ENCODE results near the gene ERVW-1. TPM values are rescaled to one million over a fixed set of nuclear protein-coding genes. Genes with fewer than 3 reads are reported as not detected.
"Not testable (repeated sequence)": the region's sequence is repeated elsewhere in the genome, so short reads cannot be mapped to it uniquely, and the experiment has no call there.

The ERVW-1 gene
- total and polyA plus RNA-seq, 3 experiments from 2014 or later = not detected

GRCh38 chr7:92483624-92484023 lies 5.9 kb upstream of the ERVW-1 start:
- DNase-seq; H3K4me3 ChIP-seq (ENCODE audit: low read length); H3K9me3 Mint-ChIP-seq; H3K27me3 Mint-ChIP-seq; H3K4me3 Mint-ChIP-seq; H3K36me3 ChIP-seq (ENCODE audit: insufficient read depth, low read length); H3K27me3 ChIP-seq (ENCODE audit: insufficient read depth, low read length, poor library complexity, severe bottlenecking); H3K27ac ChIP-seq (ENCODE audit: low read depth, low read length); POLR2A ChIA-PET; H3K4me1 ChIP-seq (ENCODE audit: insufficient read depth, low read length); H3K27ac Mint-ChIP-seq; H3K9me3 ChIP-seq (ENCODE audit: low read length); H3K4me1 Mint-ChIP-seq; CTCF ChIA-PET: not testable (repeated sequence)
- peaks cover 0 to 24% (median 10%) of the 10 kb centered on the region in 3 donors for H3K36me3 Mint-ChIP-seq

- peak overlapping the region in 1 of 8 donors; percentile 74 for H3K27ac Mint-ChIP-seq
- H3K27ac ChIP-seq (ENCODE audit: low read depth, low read length); H3K4me3 Mint-ChIP-seq; H3K27me3 Mint-ChIP-seq; DNase-seq; H3K27me3 ChIP-seq (ENCODE audit: insufficient read depth, low read length, poor library complexity, severe bottlenecking); H3K9me3 ChIP-seq (ENCODE audit: low read length); H3K4me3 ChIP-seq (ENCODE audit: low read length); H3K4me1 Mint-ChIP-seq; H3K36me3 Mint-ChIP-seq; H3K4me1 ChIP-seq (ENCODE audit: insufficient read depth, low read length); POLR2A ChIA-PET; H3K36me3 ChIP-seq (ENCODE audit: insufficient read depth, low read length); H3K9me3 Mint-ChIP-seq; CTCF ChIA-PET: not testable (repeated sequence)
Measured at GRCh38 chr7:92479146-92479545, 1.4 kb upstream of the ERVW-1 start.

- Histone ChIP-seq H3K27me3 (ENCODE audit: insufficient read depth, low read length, poor library complexity, severe bottlenecking) (no peaks in the 10 kb centered on the region), H3K9me3 (ENCODE audit: low read length) (no peaks in the 10 kb centered on the region), H3K4me1 (ENCODE audit: insufficient read depth, low read length) (no peaks in the 10 kb centered on the region), H3K36me3 (ENCODE audit: insufficient read depth, low read length) (no peaks in the 10 kb centered on the region), H3K27ac (ENCODE audit: low read depth, low read length) (no peak overlapping the region), H3K4me3 (ENCODE audit: low read length) (no peak overlapping the region)
- Mint-ChIP-seq H3K9me3 (no peaks in the 10 kb centered on the region), H3K36me3 (peaks cover 0 to 4% (median 0%) of the 10 kb centered on the region in 3 donors), H3K27me3 (no peaks in the 10 kb centered on the region), H3K27ac (peak overlapping the region in 1 of 8 donors; percentile 74), H3K4me1 (no peaks in the 10 kb centered on the region), H3K4me3 (no peak overlapping the region)
- ChIA-PET CTCF (no interaction called here), POLR2A (no interaction called here)
- no peak for DNase-seq
Measured at GRCh38 chr7:92478711-92479110, 965 bp upstream of the ERVW-1 start.

GRCh38 chr7:92478095-92478494 lies 349 bp upstream of the ERVW-1 start:
- no peaks in the 10 kb centered on the region for H3K27me3 ChIP-seq (ENCODE audit: insufficient read depth, low read length, poor library complexity, severe bottlenecking)
- no peak for DNase-seq
- ChIA-PET CTCF (no interaction called here), POLR2A (no interaction called here)
- H3K4me1 ChIP-seq (ENCODE audit: insufficient read depth, low read length) = no peaks in the 10 kb centered on the region
- H3K4me3 Mint-ChIP-seq = no peak overlapping the region
- H3K27ac ChIP-seq (ENCODE audit: low read depth, low read length) = no peak overlapping the region
- no peaks in the 10 kb centered on the region for H3K27me3 Mint-ChIP-seq
- no peak overlapping the region for H3K4me3 ChIP-seq (ENCODE audit: low read length)
- H3K36me3 ChIP-seq (ENCODE audit: insufficient read depth, low read length) = no peaks in the 10 kb centered on the region
- peaks cover 0 to 4% (median 0%) of the 10 kb centered on the region in 3 donors for H3K36me3 Mint-ChIP-seq
- H3K27ac Mint-ChIP-seq = peak overlapping the region in 2 of 8 donors; percentile 41 to 43
- H3K4me1 Mint-ChIP-seq = no peaks in the 10 kb centered on the region
- no peaks in the 10 kb centered on the region for H3K9me3 ChIP-seq (ENCODE audit: low read length)
- H3K9me3 Mint-ChIP-seq = no peaks in the 10 kb centered on the region

- DNase-seq; H3K27ac ChIP-seq (ENCODE audit: low read depth, low read length); H3K36me3 Mint-ChIP-seq; H3K4me1 Mint-ChIP-seq; H3K4me3 ChIP-seq (ENCODE audit: low read length); H3K9me3 Mint-ChIP-seq; H3K36me3 ChIP-seq (ENCODE audit: insufficient read depth, low read length); POLR2A ChIA-PET; H3K27me3 ChIP-seq (ENCODE audit: insufficient read depth, low read length, poor library complexity, severe bottlenecking); H3K4me1 ChIP-seq (ENCODE audit: insufficient read depth, low read length); H3K27me3 Mint-ChIP-seq; H3K9me3 ChIP-seq (ENCODE audit: low read length); H3K4me3 Mint-ChIP-seq: not testable (repeated sequence)
- peak overlapping the region in 1 of 8 donors; percentile 90 for H3K27ac Mint-ChIP-seq
- CTCF ChIA-PET = interaction anchor here (1.3 kb wide), 1 partner anchor 103 kb away, joined by 3 read pairs; no protein-coding TSS in a partner anchor
Measured at GRCh38 chr7:92475851-92476590, 1.7 kb downstream of the ERVW-1 start.

GRCh38 chr7:92475261-92475770 lies 2.4 kb downstream of the ERVW-1 start:
- H3K27me3 ChIP-seq (ENCODE audit: insufficient read depth, low read length, poor library complexity, severe bottlenecking); H3K27me3 Mint-ChIP-seq; H3K4me3 Mint-ChIP-seq; H3K9me3 ChIP-seq (ENCODE audit: low read length); DNase-seq; POLR2A ChIA-PET; H3K36me3 Mint-ChIP-seq; H3K27ac ChIP-seq (ENCODE audit: low read depth, low read length); CTCF ChIA-PET; H3K4me1 ChIP-seq (ENCODE audit: insufficient read depth, low read length); H3K36me3 ChIP-seq (ENCODE audit: insufficient read depth, low read length); H3K4me1 Mint-ChIP-seq; H3K27ac Mint-ChIP-seq; H3K4me3 ChIP-seq (ENCODE audit: low read length); H3K9me3 Mint-ChIP-seq: not testable (repeated sequence)

- H3K27ac ChIP-seq (ENCODE audit: low read depth, low read length); H3K9me3 Mint-ChIP-seq; H3K36me3 ChIP-seq (ENCODE audit: insufficient read depth, low read length); H3K4me1 ChIP-seq (ENCODE audit: insufficient read depth, low read length); H3K27me3 Mint-ChIP-seq; H3K9me3 ChIP-seq (ENCODE audit: low read length); H3K36me3 Mint-ChIP-seq; H3K27me3 ChIP-seq (ENCODE audit: insufficient read depth, low read length, poor library complexity, severe bottlenecking); H3K4me3 ChIP-seq (ENCODE audit: low read length); CTCF ChIA-PET; POLR2A ChIA-PET; H3K4me3 Mint-ChIP-seq; DNase-seq; H3K4me1 Mint-ChIP-seq; H3K27ac Mint-ChIP-seq: not testable (repeated sequence)
Measured at GRCh38 chr7:92473989-92474388, 3.8 kb downstream of the ERVW-1 start.

- H3K27me3 ChIP-seq (ENCODE audit: insufficient read depth, low read length, poor library complexity, severe bottlenecking); H3K27me3 Mint-ChIP-seq; H3K27ac Mint-ChIP-seq; H3K4me1 Mint-ChIP-seq; H3K27ac ChIP-seq (ENCODE audit: low read depth, low read length); H3K4me3 Mint-ChIP-seq; H3K9me3 ChIP-seq (ENCODE audit: low read length); POLR2A ChIA-PET; H3K9me3 Mint-ChIP-seq; H3K4me3 ChIP-seq (ENCODE audit: low read length); H3K4me1 ChIP-seq (ENCODE audit: insufficient read depth, low read length); H3K36me3 ChIP-seq (ENCODE audit: insufficient read depth, low read length); DNase-seq: not testable (repeated sequence)
- CTCF ChIA-PET = interaction anchor here (1.7 kb wide), 1 partner anchor 21 kb away, joined by 6 read pairs; the partner anchor contains the start of gene GATAD1
- peaks cover 9 to 13% (median 10%) of the 10 kb centered on the region in 3 donors for H3K36me3 Mint-ChIP-seq
Measured at GRCh38 chr7:92468589-92468988, 9.2 kb downstream of the ERVW-1 start.
